Measurements from ENCODE around the gene PSKH1. TPM values are rescaled to one million over a fixed set of nuclear protein-coding genes. Genes with fewer than 3 reads are reported as not detected.

The PSKH1 gene
- total RNA-seq, 1 experiment from 2014 or later = 24.2 TPM

- CTCF ChIA-PET = interaction anchor here (0.5 to 2.4 kb wide), 6 partner anchors 9 to 362 kb away, joined by 3 to 15 read pairs (median 4); partner anchors contain the start of gene PSKH1
- intact Hi-C loops (cut with micrococcal nuclease; ENCODE audit: unreplicated experiment) = loop anchor here (1.0 kb wide), 1 partner anchor 45 kb away; no protein-coding TSS in a partner anchor
- peaks cover 61% of the 10 kb centered on the region for H3K36me3 ChIP-seq (ENCODE audit: insufficient read depth, low read length, poor library complexity, severe bottlenecking)
Measured at GRCh38 chr16:67883146-67883871, 9.7 kb upstream of the PSKH1 start.

GRCh38 chr16:67883872-67884261 lies 9.2 kb upstream of the PSKH1 start:
- ChIA-PET CTCF (interaction anchor here (0.6 to 2.4 kb wide), 9 partner anchors 9 to 422 kb away, joined by 3 to 15 read pairs (median 6); partner anchors contain the start of genes CTRL and PSKH1), POLR2A (ENCODE audit: low non-redundant PET) (no interaction called here)
- TF ChIP-seq CTCF (conservative IDR thresholded peaks at IDR 0.05; ENCODE audit: low read depth, low read length) = peak; percentile 93
- TF ChIP-seq EZH2 (IDR thresholded peaks at IDR 0.05; ENCODE audit: borderline replicate concordance, low read depth, low read length, poor library complexity, severe bottlenecking) = no peak
- peaks cover 11% of the 10 kb centered on the region for H3K4me1 ChIP-seq (ENCODE audit: insufficient read depth, low read length, poor library complexity, severe bottlenecking)
- intact Hi-C loops (cut with micrococcal nuclease; ENCODE audit: unreplicated experiment) = loop anchor here (1.0 kb wide), 1 partner anchor 44 kb away; no protein-coding TSS in a partner anchor
- peak; percentile 57 for DNase-seq (ENCODE audit: low spot score)
- H3K27me3 ChIP-seq (replicated peaks; ENCODE audit: insufficient read depth, low read depth, low read length, poor library complexity) = no peaks in the 10 kb centered on the region
- H3K36me3 ChIP-seq (ENCODE audit: insufficient read depth, low read length, poor library complexity, severe bottlenecking) = peaks cover 55% of the 10 kb centered on the region
- no peak overlapping the region for H3K27ac ChIP-seq (ENCODE audit: low read depth, low read length, poor library complexity, severe bottlenecking)
- H3K4me3 ChIP-seq (ENCODE audit: low read depth, low read length, poor library complexity, severe bottlenecking) = no peak overlapping the region
- no TSS peak for BruUV-seq (replicated peaks)
- H3K9me3 ChIP-seq (ENCODE audit: low read depth, low read length, poor library complexity, severe bottlenecking) = no peaks in the 10 kb centered on the region

More at GRCh38 chr16:67883146-67883871, 9.7 kb upstream of the PSKH1 start:
- DNase-seq (ENCODE audit: low spot score) = no peak
- H3K4me3 ChIP-seq (ENCODE audit: low read depth, low read length, poor library complexity, severe bottlenecking) = no peak overlapping the region
- no TSS peak for BruUV-seq (replicated peaks)
- H3K27me3 ChIP-seq (replicated peaks; ENCODE audit: insufficient read depth, low read depth, low read length, poor library complexity) = no peaks in the 10 kb centered on the region
- H3K4me1 ChIP-seq (ENCODE audit: insufficient read depth, low read length, poor library complexity, severe bottlenecking) = peaks cover 11% of the 10 kb centered on the region
- POLR2A ChIA-PET (ENCODE audit: low non-redundant PET) = no interaction called here
- TF ChIP-seq EZH2 (IDR thresholded peaks at IDR 0.05; ENCODE audit: borderline replicate concordance, low read depth, low read length, poor library complexity, severe bottlenecking) (no peak), CTCF (conservative IDR thresholded peaks at IDR 0.05; ENCODE audit: low read depth, low read length) (no peak)
- no peak overlapping the region for H3K27ac ChIP-seq (ENCODE audit: low read depth, low read length, poor library complexity, severe bottlenecking)
- no peaks in the 10 kb centered on the region for H3K9me3 ChIP-seq (ENCODE audit: low read depth, low read length, poor library complexity, severe bottlenecking)

- H3K27ac ChIP-seq (ENCODE audit: low read depth, low read length, poor library complexity, severe bottlenecking) = peak within 1 kb of the TSS; percentile 34
- peaks cover 11% of the 10 kb centered on the region for H3K4me1 ChIP-seq (ENCODE audit: insufficient read depth, low read length, poor library complexity, severe bottlenecking)
- ChIA-PET CTCF (interaction anchor here (0.6 to 2.4 kb wide), 8 partner anchors 8 to 364 kb away, joined by 3 to 15 read pairs (median 6); partner anchors contain the start of genes CTRL and PSKH1), POLR2A (ENCODE audit: low non-redundant PET) (no interaction called here)
- H3K9me3 ChIP-seq (ENCODE audit: low read depth, low read length, poor library complexity, severe bottlenecking) = no peaks in the 10 kb centered on the region
- no TSS peak for BruUV-seq (replicated peaks)
- H3K4me3 ChIP-seq (ENCODE audit: low read depth, low read length, poor library complexity, severe bottlenecking) = no peak within 1 kb of the TSS
- intact Hi-C loops (cut with micrococcal nuclease; ENCODE audit: unreplicated experiment) = no loop called here
- TF ChIP-seq CTCF (conservative IDR thresholded peaks at IDR 0.05; ENCODE audit: low read depth, low read length) (no peak), EZH2 (IDR thresholded peaks at IDR 0.05; ENCODE audit: borderline replicate concordance, low read depth, low read length, poor library complexity, severe bottlenecking) (no peak)
- peaks cover 47% of the 10 kb centered on the region for H3K36me3 ChIP-seq (ENCODE audit: insufficient read depth, low read length, poor library complexity, severe bottlenecking)
- peak; percentile 95 for DNase-seq (ENCODE audit: low spot score)
- H3K27me3 ChIP-seq (replicated peaks; ENCODE audit: insufficient read depth, low read depth, low read length, poor library complexity) = no peaks in the 10 kb centered on the region
Measured at GRCh38 chr16:67884684-67885083, 8.4 kb upstream of the PSKH1 start, which contains the start of gene NRN1L. Gene NRN1L (plus strand): TSS chr16:67884885. CDS start chr16:67884904, 19 bp downstream.

Data from A673 (cell line).